Thoracic aorta (tissue), 2 donors: ENCODE data around the gene EFCAB14. TPM values are rescaled to one million over a fixed set of nuclear protein-coding genes. Genes with fewer than 3 reads are reported as not detected.

ENCODE experiments used
- ATAC-seq: fragments of 150-250 bp; one replicate; pipeline ENCODE4 v1.8.0; 2017; ENCODE audit warnings: low read depth; ENCODE audit not compliant: insufficient number of reproducible peaks, low FRiP score
- DNase-seq: peaks from one replicate; pipeline ENCODE4 v3.0.0-alpha.2; 2020; ENCODE audit warnings: low spot score
- H3K27ac ChIP-seq, 2 donors: fragments of 200-600 bp; sonication (generic); 1 replicate in 1 of 2; 2 replicates in 1 of 2; pipeline ENCODE4 v1.5.1; 2016; ENCODE audit warnings: mild to moderate bottlenecking in 2 of 2, moderate library complexity in 2 of 2
- H3K27me3 ChIP-seq: fragments of 200-600 bp; sonication (generic); replicated peaks from 2 replicates; pipeline ENCODE4 v1.6.0; 2016; ENCODE audit warnings: mild to moderate bottlenecking; ENCODE audit not compliant: insufficient read depth
- H3K36me3 ChIP-seq: fragments of 200-600 bp; sonication (generic); one replicate; pipeline ENCODE4 v1.5.1; 2016
- H3K4me1 ChIP-seq, 2 donors: fragments of 200-600 bp; sonication (generic); 1 replicate in 1 of 2; 2 replicates in 1 of 2; pipeline versions ENCODE4 v1.5.1 to v1.6.0; 2016; ENCODE audit warnings: low read depth in 2 of 2, mild to moderate bottlenecking in 1 of 2; ENCODE audit not compliant: control insufficient read depth in 1 of 2
- H3K4me3 ChIP-seq: fragments of 200-600 bp; sonication (generic); 2 replicates; pipeline ENCODE4 v1.5.1; 2016; ENCODE audit warnings: mild to moderate bottlenecking
- H3K9me3 ChIP-seq: fragments of 200-600 bp; sonication (generic); 2 replicates; pipeline ENCODE4 v1.5.1; 2016
- CTCF ChIP-seq: fragments of 200-600 bp; sonication (generic); IDR thresholded peaks from one replicate; pipeline ENCODE4 v1.5.1; 2019; ENCODE audit warnings: antibody characterized with exemption
- total RNA-seq, 2 donors: library from RNA; depleted of rRNA; stranded (reverse); fragments of >200 nt; gene quantifications; one replicate each; pipeline versions ENCODE4 v1.1.0 to v1.2.3, GENCODE V29; 2016

The EFCAB14 gene
- total RNA-seq, 2 donors from 2014 or later, result 102 to 107 TPM

- ATAC-seq (no peak), DNase-seq (no peak)
- Histone ChIP-seq H3K4me3 (no peak overlapping the region), H3K36me3 (peaks cover 22% of the 10 kb centered on the region), H3K4me1 (peaks cover 20 to 26% of the 10 kb centered on the region in 2 donors), H3K27me3 (no peaks in the 10 kb centered on the region), H3K27ac (no peak overlapping the region), H3K9me3 (no peaks in the 10 kb centered on the region)
- no peak for TF ChIP-seq CTCF
These were observed 3.9 kb downstream of the EFCAB14 start for GRCh38 chr1:46714976-46715375.

GRCh38 chr1:46708121-46708520, 10.8 kb downstream of the EFCAB14 start:
- DNase-seq (no peak), ATAC-seq (no peak)
- no peak for TF ChIP-seq CTCF
- H3K4me1 ChIP-seq, result no peaks in the 10 kb centered on the region
- no peaks in the 10 kb centered on the region for H3K27me3 ChIP-seq
- H3K36me3 ChIP-seq, result peaks cover 13% of the 10 kb centered on the region
- no peak overlapping the region for H3K4me3 ChIP-seq
- H3K9me3 ChIP-seq, result no peaks in the 10 kb centered on the region
- H3K27ac ChIP-seq, result no peak overlapping the region

GRCh38 chr1:46705408-46705807, 13.5 kb downstream of the EFCAB14 start:
- H3K4me3 ChIP-seq, result no peak overlapping the region
- DNase-seq, result no peak
- ATAC-seq, result no peak
- no peak for TF ChIP-seq CTCF
- no peaks in the 10 kb centered on the region for H3K4me1 ChIP-seq
- no peaks in the 10 kb centered on the region for H3K9me3 ChIP-seq
- no peaks in the 10 kb centered on the region for H3K27me3 ChIP-seq
- peaks cover 11% of the 10 kb centered on the region for H3K36me3 ChIP-seq
- H3K27ac ChIP-seq, result no peak overlapping the region

GRCh38 chr1:46703927-46704641, 14.8 kb downstream of the EFCAB14 start:
- TF ChIP-seq CTCF, result no peak
- no peaks in the 10 kb centered on the region for H3K9me3 ChIP-seq
- H3K4me1 ChIP-seq, result no peaks in the 10 kb centered on the region
- H3K36me3 ChIP-seq, result peaks cover 11% of the 10 kb centered on the region
- H3K27me3 ChIP-seq, result no peaks in the 10 kb centered on the region
- no peak overlapping the region for H3K27ac ChIP-seq
- DNase-seq (no peak), ATAC-seq (no peak)
- no peak overlapping the region for H3K4me3 ChIP-seq

GRCh38 chr1:46699666-46700065, 19.2 kb downstream of the EFCAB14 start:
- H3K27ac ChIP-seq, result no peak overlapping the region
- H3K27me3 ChIP-seq, result no peaks in the 10 kb centered on the region
- no peaks in the 10 kb centered on the region for H3K9me3 ChIP-seq
- DNase-seq, result no peak
- H3K4me1 ChIP-seq, result no peaks in the 10 kb centered on the region
- no peak overlapping the region for H3K4me3 ChIP-seq
- H3K36me3 ChIP-seq, result peaks cover 15% of the 10 kb centered on the region
- no peak for TF ChIP-seq CTCF
- ATAC-seq, result no peak
